WERI-Rb-1 (cell line): ENCODE measurements around the gene PRELID2.

Source experiments
- DNase-seq: peaks from one replicate; pipeline ENCODE4 v3.0.0-alpha.2; 2020
- H3K27ac ChIP-seq: fragments of 250-450 bp; sonication (Bioruptor Pico); 2 replicates; pipeline ENCODE4 v1.5.1; 2020; ENCODE audit warnings: mild to moderate bottlenecking, moderate library complexity
- H3K27me3 ChIP-seq: fragments of 250-450 bp; sonication (Bioruptor Pico); 2 replicates; pipeline ENCODE4 v1.5.1; 2021; ENCODE audit warnings: mild to moderate bottlenecking, low read depth, moderate library complexity; ENCODE audit not compliant: insufficient read depth, severe bottlenecking
- H3K36me3 ChIP-seq: fragments of 250-450 bp; sonication (Bioruptor Pico); 2 replicates; pipeline ENCODE4 v1.5.1; 2020; ENCODE audit warnings: mild to moderate bottlenecking, moderate library complexity
- H3K4me3 ChIP-seq: 2 replicates; pipeline ENCODE4 v1.5.1; 2011; ENCODE audit warnings: low read depth, mild to moderate bottlenecking, control low read depth, low read length
- H3K9me3 ChIP-seq: fragments of 250-450 bp; sonication (Bioruptor Pico); 2 replicates; pipeline ENCODE4 v1.5.1; 2021; ENCODE audit warnings: mild to moderate bottlenecking, moderate library complexity; ENCODE audit not compliant: severe bottlenecking
- TF ChIP-seq, protein P1 (sequence below): IDR thresholded peaks from 2 replicates; pipeline ENCODE4 v1.5.1; 2011; ENCODE audit warnings: low read depth, mild to moderate bottlenecking, control low read depth, inconsistent platforms, low read length

PRELID2 gene

GRCh38 chr5:145834917-145835847 is at the start of gene PRELID2:
PRELID2 (minus strand) TSS chr5:145835342; CDS start chr5:145835251, 91 bp downstream.
- H3K9me3 ChIP-seq = no peaks in the 10 kb centered on the region
- H3K27ac ChIP-seq = peak within 1 kb of the TSS; percentile 81
- no peaks in the 10 kb centered on the region for H3K36me3 ChIP-seq
- H3K27me3 ChIP-seq = no peaks in the 10 kb centered on the region
- TF ChIP-seq, protein P1, sequence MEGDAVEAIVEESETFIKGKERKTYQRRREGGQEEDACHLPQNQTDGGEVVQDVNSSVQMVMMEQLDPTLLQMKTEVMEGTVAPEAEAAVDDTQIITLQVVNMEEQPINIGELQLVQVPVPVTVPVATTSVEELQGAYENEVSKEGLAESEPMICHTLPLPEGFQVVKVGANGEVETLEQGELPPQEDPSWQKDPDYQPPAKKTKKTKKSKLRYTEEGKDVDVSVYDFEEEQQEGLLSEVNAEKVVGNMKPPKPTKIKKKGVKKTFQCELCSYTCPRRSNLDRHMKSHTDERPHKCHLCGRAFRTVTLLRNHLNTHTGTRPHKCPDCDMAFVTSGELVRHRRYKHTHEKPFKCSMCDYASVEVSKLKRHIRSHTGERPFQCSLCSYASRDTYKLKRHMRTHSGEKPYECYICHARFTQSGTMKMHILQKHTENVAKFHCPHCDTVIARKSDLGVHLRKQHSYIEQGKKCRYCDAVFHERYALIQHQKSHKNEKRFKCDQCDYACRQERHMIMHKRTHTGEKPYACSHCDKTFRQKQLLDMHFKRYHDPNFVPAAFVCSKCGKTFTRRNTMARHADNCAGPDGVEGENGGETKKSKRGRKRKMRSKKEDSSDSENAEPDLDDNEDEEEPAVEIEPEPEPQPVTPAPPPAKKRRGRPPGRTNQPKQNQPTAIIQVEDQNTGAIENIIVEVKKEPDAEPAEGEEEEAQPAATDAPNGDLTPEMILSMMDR = 0 out of 2 replicates have a peak, but pooled peaks have one; percentile 26
- DNase-seq = peak; percentile 94
- H3K4me3 ChIP-seq = peak within 1 kb of the TSS; percentile 66

- no peaks in the 10 kb centered on the region for H3K36me3 ChIP-seq
- no peak overlapping the region for H3K27ac ChIP-seq
- no peak overlapping the region for H3K4me3 ChIP-seq
- DNase-seq = no peak
- no peaks in the 10 kb centered on the region for H3K27me3 ChIP-seq
- TF ChIP-seq, protein P1 = no peak
- no peaks in the 10 kb centered on the region for H3K9me3 ChIP-seq
These were observed 39.6 kb upstream of the PRELID2 start for GRCh38 chr5:145874765-145875164.

GRCh38 chr5:145872914-145873313 is 37.8 kb upstream of the PRELID2 start, which contains the start of gene GRXCR2:
GRXCR2 (minus strand) TSS chr5:145873014; CDS start chr5:145872968, 46 bp downstream.
- no peaks in the 10 kb centered on the region for H3K36me3 ChIP-seq
- H3K27me3 ChIP-seq = no peaks in the 10 kb centered on the region
- DNase-seq = no peak
- no peak within 1 kb of the TSS for H3K27ac ChIP-seq
- H3K9me3 ChIP-seq = no peaks in the 10 kb centered on the region
- TF ChIP-seq, protein P1 = no peak
- H3K4me3 ChIP-seq = no peak within 1 kb of the TSS

DNA sequence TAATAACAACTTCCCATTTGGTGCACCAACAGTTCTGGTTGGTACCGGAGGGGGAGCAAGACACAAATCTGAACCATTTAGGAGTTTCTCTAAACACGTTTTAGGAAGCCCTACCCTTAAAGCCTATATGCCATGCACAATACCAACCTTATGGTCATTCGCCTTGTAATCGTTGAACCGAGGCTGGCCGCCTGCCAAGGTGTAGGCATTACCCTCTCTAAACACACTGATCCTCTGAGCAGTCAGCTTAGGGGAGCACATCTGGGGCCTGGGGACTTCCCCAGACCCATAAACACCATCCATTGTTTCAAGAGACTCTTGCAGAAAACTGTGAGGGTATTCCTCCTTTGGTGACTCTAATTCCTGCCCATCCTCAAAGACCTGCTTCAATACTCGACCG is 37.3 kb upstream of the PRELID2 start:
- DNase-seq = no peak
- no peaks in the 10 kb centered on the region for H3K27me3 ChIP-seq
- H3K9me3 ChIP-seq = no peaks in the 10 kb centered on the region
- TF ChIP-seq, protein P1 = no peak
- H3K4me3 ChIP-seq = no peak overlapping the region
- H3K27ac ChIP-seq = no peak overlapping the region
- no peaks in the 10 kb centered on the region for H3K36me3 ChIP-seq

GRCh38 chr5:145869753-145870152 is 34.6 kb upstream of the PRELID2 start:
- H3K27ac ChIP-seq = no peak overlapping the region
- no peaks in the 10 kb centered on the region for H3K9me3 ChIP-seq
- TF ChIP-seq, protein P1 = no peak
- no peak overlapping the region for H3K4me3 ChIP-seq
- no peaks in the 10 kb centered on the region for H3K36me3 ChIP-seq
- no peaks in the 10 kb centered on the region for H3K27me3 ChIP-seq
- no peak for DNase-seq
